LNCaP clone FGC (cell line): ENCODE results near the gene DOCK9.
A peak's percentile ranks its signal among the peaks of the same experiment; 100 is the strongest.
"Not testable (repeated sequence)": the region's sequence is repeated elsewhere in the genome, so short reads cannot be mapped to it uniquely, and the experiment has no call there.

ENCODE experiments used
- DNase-seq: peaks from one replicate; pipeline ENCODE4 v3.0.0-alpha.2; 2011; ENCODE audit warnings: low read depth
- H3K4me3 ChIP-seq: 2 replicates; pipeline ENCODE4 v1.5.1; 2011; ENCODE audit warnings: mild to moderate bottlenecking, low read depth, low read length, control low read depth
- TF ChIP-seq, protein P1 (sequence below): IDR thresholded peaks from 2 replicates; pipeline ENCODE4 v1.5.1; 2012; ENCODE audit warnings: mild to moderate bottlenecking; ENCODE audit not compliant: control insufficient read depth, insufficient read depth; ENCODE audit errors: extremely low read depth

The DOCK9 gene

DNA sequence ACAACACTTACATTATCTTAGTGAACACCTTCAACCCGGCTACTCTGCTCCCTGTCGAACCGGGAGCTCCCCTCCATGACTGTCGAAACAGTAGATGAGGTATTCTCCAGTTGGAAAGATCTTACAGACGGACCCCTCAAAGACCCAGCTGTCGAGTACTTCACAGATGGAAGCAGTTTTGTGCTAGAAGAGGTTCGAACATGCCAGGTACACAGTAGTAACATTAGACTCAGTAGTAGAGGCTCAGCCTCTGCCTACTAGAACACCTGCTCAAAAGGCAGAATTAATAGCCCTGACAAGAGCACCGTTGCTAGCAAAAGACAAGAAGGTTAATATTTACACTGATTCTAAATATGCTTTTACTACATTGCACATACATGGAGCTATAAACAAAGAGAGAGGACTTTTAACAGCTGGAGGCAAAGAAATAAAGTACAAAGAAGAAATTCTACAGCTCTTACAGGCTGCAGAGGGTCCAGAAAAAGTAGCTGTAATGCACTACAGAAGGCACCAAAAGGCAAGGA is 211.8 kb downstream of the DOCK9 start:
- H3K4me3 ChIP-seq, result no peak overlapping the region
- TF ChIP-seq, protein P1, sequence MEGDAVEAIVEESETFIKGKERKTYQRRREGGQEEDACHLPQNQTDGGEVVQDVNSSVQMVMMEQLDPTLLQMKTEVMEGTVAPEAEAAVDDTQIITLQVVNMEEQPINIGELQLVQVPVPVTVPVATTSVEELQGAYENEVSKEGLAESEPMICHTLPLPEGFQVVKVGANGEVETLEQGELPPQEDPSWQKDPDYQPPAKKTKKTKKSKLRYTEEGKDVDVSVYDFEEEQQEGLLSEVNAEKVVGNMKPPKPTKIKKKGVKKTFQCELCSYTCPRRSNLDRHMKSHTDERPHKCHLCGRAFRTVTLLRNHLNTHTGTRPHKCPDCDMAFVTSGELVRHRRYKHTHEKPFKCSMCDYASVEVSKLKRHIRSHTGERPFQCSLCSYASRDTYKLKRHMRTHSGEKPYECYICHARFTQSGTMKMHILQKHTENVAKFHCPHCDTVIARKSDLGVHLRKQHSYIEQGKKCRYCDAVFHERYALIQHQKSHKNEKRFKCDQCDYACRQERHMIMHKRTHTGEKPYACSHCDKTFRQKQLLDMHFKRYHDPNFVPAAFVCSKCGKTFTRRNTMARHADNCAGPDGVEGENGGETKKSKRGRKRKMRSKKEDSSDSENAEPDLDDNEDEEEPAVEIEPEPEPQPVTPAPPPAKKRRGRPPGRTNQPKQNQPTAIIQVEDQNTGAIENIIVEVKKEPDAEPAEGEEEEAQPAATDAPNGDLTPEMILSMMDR, result no peak
- no peak for DNase-seq

DNA sequence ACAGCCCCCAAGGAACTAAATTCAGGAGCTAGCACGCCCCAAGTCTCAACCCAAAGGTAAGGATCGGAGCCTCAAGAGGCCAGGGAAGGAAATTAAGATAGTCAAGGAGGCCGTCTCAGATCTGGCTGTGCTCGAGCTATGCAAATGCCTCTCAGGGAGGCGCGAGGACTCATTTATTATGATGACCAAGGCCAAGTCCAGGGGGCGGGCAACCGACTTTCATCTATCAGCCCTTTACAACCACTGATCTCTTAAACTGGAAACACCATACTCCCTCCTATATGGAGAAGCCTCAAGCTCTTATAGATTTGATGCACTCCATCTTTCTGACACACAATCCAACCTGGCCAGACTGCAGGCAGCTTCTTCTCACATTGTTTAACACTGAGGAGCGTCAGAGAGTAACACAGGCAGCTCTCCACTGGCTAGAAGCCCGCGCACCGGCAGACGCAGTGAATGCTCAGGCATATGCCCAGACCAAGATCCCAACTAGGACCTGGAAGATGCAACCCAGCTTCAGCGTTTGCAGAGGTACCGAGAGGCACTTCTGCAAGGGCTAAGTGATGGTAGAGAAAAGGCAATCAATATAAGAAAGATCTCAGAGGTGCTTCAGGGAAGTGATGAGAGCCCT is 215.8 kb downstream of the DOCK9 start:
- TF ChIP-seq, protein P1, result no peak
- DNase-seq, result no peak
- no peak overlapping the region for H3K4me3 ChIP-seq

DNA sequence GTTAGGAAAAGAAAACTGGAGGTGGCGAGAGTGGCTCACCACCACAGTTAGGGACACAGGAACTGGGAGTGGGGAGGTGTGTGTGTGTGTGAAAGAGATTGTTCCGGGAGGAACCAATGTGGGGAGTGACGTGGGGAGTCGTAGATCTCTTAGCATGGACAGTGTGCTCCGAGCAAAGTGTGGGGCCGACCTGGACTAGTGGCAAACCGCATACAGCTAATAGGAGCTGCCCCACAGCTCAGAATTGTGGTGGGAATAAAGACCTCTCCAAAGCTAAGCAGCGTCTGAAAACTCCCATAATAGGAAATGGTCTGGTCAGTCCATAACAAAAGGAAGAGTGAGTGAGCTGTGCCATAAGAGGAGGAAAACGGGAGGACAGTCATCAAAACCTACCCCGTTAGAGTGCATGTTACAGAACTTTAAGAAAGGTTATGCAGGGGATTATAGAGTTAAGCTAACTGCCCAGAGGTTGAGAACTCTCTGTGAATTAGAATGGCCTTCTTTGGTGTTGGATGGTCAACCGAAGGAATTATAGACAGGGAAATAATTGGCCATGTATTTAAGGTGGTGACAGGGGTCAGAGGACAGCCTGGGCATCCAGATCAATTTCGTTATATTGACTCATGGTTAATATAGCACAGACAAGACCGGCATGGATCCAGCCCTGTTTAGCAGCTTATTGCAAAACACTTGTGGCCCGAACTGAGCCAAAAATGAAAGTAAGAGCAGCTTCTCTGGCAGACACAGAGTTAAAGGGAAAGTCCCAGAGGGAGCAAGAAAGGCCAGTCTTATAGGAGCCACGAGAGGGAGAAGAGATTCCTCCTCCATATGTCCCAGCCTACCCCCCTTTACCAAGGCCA is 216.5 kb downstream of the DOCK9 start:
- peak; percentile 8 for DNase-seq

DNA sequence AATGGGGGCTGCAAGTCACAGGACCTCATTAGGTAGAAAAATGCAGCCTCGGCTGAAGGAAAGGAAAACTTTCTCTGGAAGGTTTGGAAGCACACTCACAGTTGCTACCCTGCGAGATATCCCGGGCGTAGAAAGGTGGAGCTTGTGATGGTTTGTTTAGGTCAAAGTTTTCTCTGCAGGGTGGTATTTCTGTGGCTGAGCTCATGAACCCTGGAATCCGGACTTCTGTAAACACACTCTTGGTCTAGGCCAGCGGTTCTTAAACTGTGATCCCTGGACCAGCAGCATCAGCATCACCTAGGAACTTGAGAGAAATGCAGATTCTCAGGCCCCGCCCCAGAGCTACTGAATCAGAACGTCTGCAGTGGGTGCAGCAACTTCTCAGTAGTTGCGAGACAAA is 222.1 kb downstream of the DOCK9 start:
- H3K4me3 ChIP-seq, result no peak overlapping the region
- TF ChIP-seq, protein P1, result no peak
- DNase-seq, result no peak

More for the DNA sequence above, 216.5 kb downstream of the DOCK9 start:
- TF ChIP-seq, protein P1, result no peak
- no peak overlapping the region for H3K4me3 ChIP-seq

DNA sequence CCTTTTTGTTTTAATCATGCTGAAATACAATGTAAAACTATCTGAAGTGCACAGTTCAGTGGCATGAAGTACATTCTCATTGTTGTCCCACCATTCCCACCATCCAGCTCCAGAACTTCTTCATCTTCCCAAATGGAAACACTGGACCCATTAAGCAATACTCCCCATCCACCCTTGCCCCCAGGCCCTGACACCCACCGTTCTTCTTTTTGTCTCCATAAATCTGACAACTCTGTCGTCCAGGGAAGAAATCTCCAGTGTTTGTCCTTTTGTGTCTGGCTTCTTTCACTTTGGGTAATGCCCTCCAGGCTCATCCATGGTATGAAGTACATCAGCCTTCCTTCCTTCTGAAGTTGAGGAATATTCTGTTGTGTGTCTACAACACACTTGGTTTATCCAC is 222.7 kb downstream of the DOCK9 start:
- no peak overlapping the region for H3K4me3 ChIP-seq
- TF ChIP-seq, protein P1, result no peak
- DNase-seq, result no peak

DNA sequence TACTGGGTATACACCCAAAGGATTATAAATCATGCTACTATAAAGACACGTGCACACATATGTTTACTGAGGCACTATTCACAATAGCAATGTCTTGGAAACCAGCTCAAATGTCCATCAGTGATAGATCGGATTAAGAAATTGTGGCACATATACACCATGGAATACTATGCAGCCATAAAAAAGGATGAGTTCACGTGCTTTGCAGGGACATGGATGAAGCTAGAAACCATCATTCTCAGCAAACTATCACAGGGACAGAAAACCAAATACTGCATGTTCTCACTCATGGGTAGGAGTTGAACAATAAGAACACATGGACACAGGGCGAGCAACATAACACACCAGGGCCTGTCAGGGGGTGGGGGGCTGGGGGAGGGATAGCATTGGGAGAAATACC is 223.4 kb downstream of the DOCK9 start:
- H3K4me3 ChIP-seq, DNase-seq: not testable (repeated sequence)

DNA sequence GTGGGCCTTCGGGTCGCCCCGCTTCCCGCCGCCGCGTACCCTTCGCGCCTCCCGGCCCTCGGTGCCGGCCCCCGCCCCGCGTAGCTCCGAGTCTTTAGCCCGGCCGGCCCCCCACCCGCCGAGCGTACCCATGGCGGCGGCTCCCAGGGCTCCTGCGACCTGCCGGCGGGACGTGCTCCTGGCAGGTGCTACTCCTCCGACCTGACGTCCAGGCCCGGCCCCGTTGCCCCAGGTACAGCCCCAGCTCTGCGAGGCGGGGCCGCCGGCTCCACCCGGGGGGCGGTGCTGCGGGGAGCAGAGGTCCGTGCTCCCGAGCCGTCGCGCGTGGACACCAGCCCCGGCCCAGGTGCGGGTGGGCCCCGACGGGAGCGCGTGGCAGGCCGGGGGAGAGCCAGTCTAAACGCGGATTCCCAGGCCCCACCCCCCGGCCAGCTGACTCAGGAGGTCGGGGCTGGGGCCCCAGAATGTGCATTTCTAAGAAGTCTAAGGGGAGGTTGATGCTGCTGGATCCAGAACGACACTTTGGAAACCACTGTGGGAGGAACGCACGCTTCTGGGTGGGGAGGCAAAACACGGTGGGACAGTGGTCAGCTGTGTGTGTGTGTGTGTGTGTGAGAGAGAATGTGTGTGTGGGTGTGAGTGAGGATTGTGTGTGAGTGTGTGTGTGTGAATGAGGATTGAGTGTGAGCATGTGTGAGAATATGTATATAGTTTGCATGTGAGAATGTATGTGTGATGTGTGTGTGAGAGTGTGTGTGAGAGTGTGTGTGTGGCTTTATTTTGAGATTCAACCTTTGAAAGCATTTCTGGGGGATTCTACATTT is 225.2 kb downstream of the DOCK9 start, which contains the start of gene SLC15A1:
Gene SLC15A1, minus strand, starts transcription at position 206 of the 824 bp plus-strand sequence. Its CDS starts 74 bp downstream, at position 132.
- H3K4me3 ChIP-seq, result no peak within 1 kb of the TSS
- no peak for DNase-seq
- TF ChIP-seq, protein P1, result no peak
